Esophagus (tissue), 2 donors: ENCODE measurements around the gene SIRT5. TPM values are rescaled to one million over a fixed set of nuclear protein-coding genes. Genes with fewer than 3 reads are reported as not detected.
A peak's percentile ranks its signal among the peaks of the same experiment; 100 is the strongest.

Experiments used
- H3K27ac ChIP-seq, 2 donors: one replicate each; pipeline ENCODE4 v1.5.1; 2013; ENCODE audit warnings: low read depth in 2 of 2, mild to moderate bottlenecking in 2 of 2, inconsistent platforms in 1 of 2, low read length in 1 of 2, moderate library complexity in 1 of 2
- H3K27me3 ChIP-seq, 2 donors: one replicate each; pipeline ENCODE4 v1.6.1; 2013; ENCODE audit warnings: low read length in 2 of 2, control low read depth in 1 of 2, mild to moderate bottlenecking in 1 of 2; ENCODE audit not compliant: insufficient read depth in 2 of 2, control insufficient read depth in 1 of 2
- H3K36me3 ChIP-seq, 2 donors: one replicate each; pipeline ENCODE4 v1.6.1; 2013; ENCODE audit warnings: low read length in 1 of 2; ENCODE audit not compliant: control insufficient read depth in 2 of 2, insufficient read depth in 2 of 2
- H3K4me1 ChIP-seq, 2 donors: one replicate each; pipeline ENCODE4 v1.6.1; 2013; ENCODE audit warnings: low read length in 1 of 2; ENCODE audit not compliant: control insufficient read depth in 2 of 2, insufficient read depth in 2 of 2
- H3K4me3 ChIP-seq, 2 donors: one replicate each; pipeline ENCODE4 v1.5.1; 2013; ENCODE audit warnings: low read length in 2 of 2, mild to moderate bottlenecking in 2 of 2, low read depth in 1 of 2, moderate library complexity in 1 of 2
- H3K9me3 ChIP-seq, 2 donors: one replicate each; pipeline ENCODE4 v1.6.1; 2013; ENCODE audit warnings: mild to moderate bottlenecking in 2 of 2, low read depth in 1 of 2, low read length in 1 of 2, moderate library complexity in 1 of 2; ENCODE audit not compliant: control insufficient read depth in 2 of 2, insufficient read depth in 1 of 2
- WGBS, 2 donors: extraction: QIAGEN DNeasy Blood & Tissue Kit; methylation state at CpG; one replicate each; pipeline ENCODE4 v1.1.7; 2013; 5-methylcytosine and 5-hydroxymethylcytosine counted together
- polyA plus RNA-seq, 2 donors: library from polyadenylated mRNA; stranded (reverse); fragments of 200-250 nt; gene quantifications; one replicate each; pipeline ENCODE4 v1.2.3, GENCODE V29; 2013
- donor health status: healthy with polysubstance abuse.
- donor health status: Bipolar disorder and iron deficiency.

SIRT5 gene
- polyA plus RNA-seq, 2 donors = 3.6 to 5.5 TPM

DNA sequence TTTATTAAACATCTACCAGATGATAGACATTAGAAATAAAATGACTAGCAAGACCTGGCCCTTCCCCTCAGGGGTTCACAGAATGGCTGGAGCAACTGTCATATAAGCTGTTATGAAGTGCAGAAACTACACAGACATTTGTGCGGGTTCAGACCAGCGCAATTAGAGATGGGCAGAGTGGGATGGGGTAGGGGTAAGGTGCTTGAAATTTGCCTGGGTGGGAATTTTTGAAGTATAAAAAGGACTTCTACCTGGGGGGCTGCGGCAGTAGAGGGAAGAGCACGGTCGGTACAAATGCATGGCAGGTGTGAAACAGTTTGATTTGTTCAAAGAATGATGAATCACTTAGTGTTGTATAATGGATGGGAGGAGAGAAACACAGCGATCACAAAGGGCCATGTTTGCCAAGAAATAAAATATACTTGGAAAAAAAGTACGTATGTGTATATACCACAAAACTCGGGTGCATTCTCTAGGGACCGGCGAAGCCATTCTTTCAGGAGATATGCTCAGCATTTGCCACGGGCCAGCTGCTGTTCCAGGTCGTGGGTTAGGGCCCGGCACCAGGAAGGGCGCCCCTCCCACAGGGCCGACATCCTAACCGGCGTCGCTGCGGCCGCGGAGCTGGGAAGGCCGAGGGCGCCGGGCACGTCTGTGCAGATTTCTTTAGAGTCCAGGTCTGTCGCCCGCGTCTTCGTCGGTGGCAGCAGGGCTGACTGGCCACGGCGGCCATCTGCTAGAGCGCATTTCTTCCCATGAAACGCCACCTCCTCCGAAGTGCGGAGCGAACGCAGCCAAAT is 39.9 kb downstream of the SIRT5 start:
- H3K4me1 ChIP-seq = no peaks in the 10 kb centered on the region
- no peaks in the 10 kb centered on the region for H3K27me3 ChIP-seq
- peak overlapping the region; percentile 81 to 96 for H3K4me3 ChIP-seq
- peaks cover 0 to 5% of the 10 kb centered on the region in 2 donors for H3K36me3 ChIP-seq
- H3K9me3 ChIP-seq = no peaks in the 10 kb centered on the region
- peak overlapping the region; percentile 91 to 92 for H3K27ac ChIP-seq
- 4% methylated on average over 38 of the region's 38 CpGs for WGBS, 2 donors

DNA sequence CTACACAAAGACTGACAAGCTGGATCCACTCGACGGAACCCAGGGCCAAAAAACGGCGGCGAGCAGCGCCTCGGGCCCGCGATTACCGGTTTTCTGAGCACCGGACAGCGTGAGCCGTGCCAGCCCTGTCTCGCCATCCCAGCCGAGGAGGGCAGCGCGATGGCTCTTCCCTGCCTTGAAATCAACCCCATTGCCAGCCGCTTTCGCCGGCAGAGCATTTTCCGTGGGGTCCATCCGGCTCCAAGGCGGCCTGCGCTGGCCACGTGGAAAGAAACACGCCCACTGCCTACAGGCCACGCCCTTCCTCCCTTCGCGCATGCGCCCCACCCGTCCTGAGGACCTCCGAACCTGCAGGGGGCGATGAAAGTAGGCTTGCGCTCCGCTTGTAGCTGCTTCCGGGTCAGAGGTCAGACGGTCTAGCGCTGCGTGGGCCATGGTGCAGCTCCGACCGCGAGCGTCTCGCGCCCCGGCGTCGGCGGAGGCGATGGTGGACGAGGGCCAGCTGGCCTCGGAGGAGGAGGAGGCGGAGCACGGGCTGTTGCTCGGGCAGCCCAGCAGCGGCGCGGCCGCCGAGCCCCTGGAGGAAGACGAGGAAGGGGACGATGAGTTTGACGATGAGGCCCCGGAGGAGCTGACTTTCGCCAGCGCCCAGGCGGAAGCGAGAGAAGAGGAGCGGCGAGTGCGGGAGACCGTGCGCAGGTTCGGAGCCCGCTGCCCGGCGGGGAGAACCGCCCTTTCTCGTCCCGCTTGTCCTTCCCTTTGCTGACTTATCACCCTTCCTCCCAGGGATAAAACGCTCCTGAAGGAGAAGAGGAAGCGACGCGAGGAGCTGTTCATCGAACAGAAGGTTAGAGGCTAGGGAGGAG is 40.8 kb downstream of the SIRT5 start, which contains the start of gene NOL7:
Gene NOL7, plus strand, starts transcription at position 410 of the 866 bp plus-strand sequence. Its CDS starts 24 bp downstream, at position 434.
- Histone ChIP-seq H3K4me3 (peak within 1 kb of the TSS; percentile 81 to 96), H3K27me3 (no peaks in the 10 kb centered on the region), H3K9me3 (no peaks in the 10 kb centered on the region), H3K27ac (peak within 1 kb of the TSS; percentile 94), H3K36me3 (peaks cover 0 to 5% of the 10 kb centered on the region in 2 donors), H3K4me1 (no peaks in the 10 kb centered on the region)
- 0% methylated on average over 84 to 85 of the region's 85 CpGs for WGBS, 2 donors

DNA sequence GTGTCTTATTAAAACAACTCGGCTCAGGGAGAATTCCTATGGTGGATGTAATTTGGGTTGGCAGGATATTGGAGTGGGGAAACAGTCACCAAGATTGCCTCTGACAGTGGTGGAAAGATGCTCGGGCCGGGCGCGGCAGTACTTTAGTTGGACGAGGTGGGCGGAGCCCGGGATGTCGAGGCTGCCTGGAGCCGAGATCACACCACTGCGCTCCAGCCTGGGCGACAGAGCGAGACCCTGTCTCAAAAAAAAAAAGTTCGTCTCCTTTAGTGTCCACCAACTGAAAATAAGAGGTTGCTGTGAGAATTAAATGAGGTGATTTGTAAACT is 41.4 kb downstream of the SIRT5 start:
- H3K4me3 ChIP-seq = peak overlapping the region; percentile 81 to 96
- H3K9me3 ChIP-seq = no peaks in the 10 kb centered on the region
- H3K36me3 ChIP-seq = peaks cover 0 to 5% of the 10 kb centered on the region in 2 donors
- no peaks in the 10 kb centered on the region for H3K27me3 ChIP-seq
- H3K27ac ChIP-seq = peak overlapping the region; percentile 94
- H3K4me1 ChIP-seq = no peaks in the 10 kb centered on the region
- WGBS, 2 donors = 0% methylated on average over 14 of the region's 14 CpGs

DNA sequence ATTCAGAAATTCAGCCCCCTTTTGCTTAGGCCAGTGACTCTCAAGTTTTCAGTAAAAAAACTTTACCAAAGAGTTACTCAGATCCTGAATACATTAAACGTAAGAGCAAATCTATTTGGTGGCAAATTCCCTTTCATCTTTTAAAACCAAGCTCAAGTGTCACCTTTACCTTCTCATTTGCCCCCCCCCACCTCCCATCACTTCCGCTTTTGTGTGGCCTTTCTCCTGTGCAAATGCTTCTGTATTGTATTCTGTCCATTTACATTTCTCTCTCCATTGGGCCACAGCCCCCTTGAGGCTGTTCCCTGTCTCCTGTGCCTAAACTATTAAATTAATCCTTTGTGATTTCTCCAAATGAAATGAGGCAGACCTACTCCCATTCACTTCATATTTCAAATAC is 42.7 kb downstream of the SIRT5 start:
- Histone ChIP-seq H3K9me3 (no peaks in the 10 kb centered on the region), H3K4me1 (no peaks in the 10 kb centered on the region), H3K4me3 (no peak overlapping the region), H3K27ac (no peak overlapping the region), H3K27me3 (no peaks in the 10 kb centered on the region), H3K36me3 (peaks cover 0 to 7% of the 10 kb centered on the region in 2 donors)
- 74 to 80% methylated on average over 2 of the region's 2 CpGs for WGBS, 2 donors

DNA sequence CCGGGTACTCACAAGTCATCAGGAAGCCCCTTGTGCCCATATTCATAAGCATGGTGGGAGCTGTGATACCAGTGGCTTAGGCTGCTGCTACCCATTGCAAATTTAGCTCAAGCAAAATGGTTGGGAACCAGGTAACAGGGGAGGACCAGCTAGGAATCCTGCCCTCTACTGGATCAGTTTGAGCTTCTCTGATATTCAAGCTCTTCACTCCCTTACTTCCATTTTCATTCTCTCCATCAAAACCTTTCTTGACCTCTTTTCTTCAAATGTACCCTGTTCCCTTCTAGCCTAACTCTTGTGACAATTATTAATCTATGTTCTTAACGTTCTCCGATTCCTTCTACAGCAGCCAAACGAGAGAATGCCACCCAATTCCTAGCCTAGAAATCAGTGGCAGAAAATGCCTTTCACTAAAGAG is 50.5 kb downstream of the SIRT5 start:
- 64 to 65% methylated on average over 4 of the region's 4 CpGs for WGBS, 2 donors
- no peaks in the 10 kb centered on the region for H3K9me3 ChIP-seq
- H3K36me3 ChIP-seq = peaks cover 8 to 15% of the 10 kb centered on the region in 2 donors
- no peaks in the 10 kb centered on the region for H3K4me1 ChIP-seq
- no peak overlapping the region for H3K27ac ChIP-seq
- H3K27me3 ChIP-seq = no peaks in the 10 kb centered on the region
- H3K4me3 ChIP-seq = no peak overlapping the region

DNA sequence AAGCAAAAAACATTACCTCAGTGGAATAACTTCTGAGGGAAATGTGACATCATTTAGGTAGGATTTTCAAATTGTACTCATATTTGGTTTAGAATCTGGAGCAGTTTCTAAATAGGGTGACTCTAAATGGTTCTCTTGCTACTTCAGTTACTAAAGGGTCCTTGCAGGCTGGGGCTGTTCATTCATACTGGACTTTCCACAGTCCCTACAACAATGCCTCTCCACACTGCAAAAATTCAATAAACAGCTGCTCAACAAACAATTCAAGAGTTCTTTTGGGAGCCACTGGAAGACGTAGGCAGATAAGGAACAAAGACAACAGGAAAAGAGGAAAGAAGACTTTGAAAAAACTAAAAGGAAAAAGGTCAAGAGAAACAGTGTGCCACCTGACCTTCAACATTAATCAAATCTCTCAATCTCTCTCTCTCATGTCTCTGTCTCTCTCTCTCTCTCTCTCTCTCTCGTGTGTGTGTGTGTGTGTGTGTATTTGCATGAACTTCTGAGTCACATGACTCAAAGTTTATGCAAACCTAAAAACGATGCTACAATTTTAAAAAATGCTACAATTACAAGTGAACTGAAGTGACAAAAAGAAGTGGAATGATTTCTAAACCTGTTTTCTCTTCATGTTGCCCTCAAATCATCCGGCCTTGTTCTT is 55.2 kb downstream of the SIRT5 start:
- H3K4me1 ChIP-seq = no peaks in the 10 kb centered on the region
- no peak overlapping the region for H3K4me3 ChIP-seq
- no peaks in the 10 kb centered on the region for H3K27me3 ChIP-seq
- H3K9me3 ChIP-seq = no peaks in the 10 kb centered on the region
- H3K27ac ChIP-seq = no peak overlapping the region
- 56 to 64% methylated on average over 4 of the region's 4 CpGs for WGBS, 2 donors
- peaks cover 5 to 8% of the 10 kb centered on the region in 2 donors for H3K36me3 ChIP-seq

DNA sequence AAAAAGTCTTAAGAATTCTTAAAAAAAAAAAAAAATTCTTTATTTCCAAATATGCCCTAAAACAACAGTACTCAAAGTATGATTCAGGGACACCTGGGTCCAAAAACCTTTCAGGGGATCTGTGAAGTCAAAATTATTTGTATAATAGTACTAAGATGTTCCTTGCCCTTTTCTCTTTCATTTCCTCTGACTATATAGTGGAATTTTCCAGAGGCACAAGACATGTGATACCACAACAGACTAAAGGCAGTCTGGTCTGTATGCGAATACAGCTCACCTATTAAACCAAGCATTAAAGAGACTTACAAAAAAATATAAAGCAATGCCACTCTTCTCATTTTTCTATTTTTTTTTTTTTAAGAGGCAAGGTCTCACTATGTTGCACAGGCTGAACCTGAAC is 56.1 kb downstream of the SIRT5 start:
- Histone ChIP-seq H3K36me3 (peaks cover 0 to 1% of the 10 kb centered on the region in 2 donors), H3K4me3 (no peak overlapping the region), H3K27ac (no peak overlapping the region), H3K27me3 (no peaks in the 10 kb centered on the region), H3K9me3 (no peaks in the 10 kb centered on the region), H3K4me1 (no peaks in the 10 kb centered on the region)
- WGBS, 2 donors = 82 to 96% methylated on average over 1 of the region's 1 CpG

DNA sequence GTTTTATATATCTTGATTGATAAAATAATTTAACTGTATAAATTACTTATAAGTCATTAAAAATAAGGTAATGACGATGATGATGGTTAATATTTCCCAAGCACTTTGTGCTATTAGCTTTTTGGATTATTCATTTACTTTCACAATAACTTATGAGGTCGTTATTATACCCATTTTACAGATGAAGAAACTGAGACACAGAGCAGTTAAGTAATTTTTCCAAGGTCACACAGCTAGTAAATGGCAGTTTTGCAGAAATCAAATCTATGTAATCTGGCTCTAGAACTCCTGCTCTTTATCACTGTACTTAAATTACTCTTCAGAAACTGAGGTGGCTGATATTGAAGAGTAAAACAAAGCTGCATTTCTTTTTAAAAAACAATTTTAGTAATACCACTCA is 58.9 kb downstream of the SIRT5 start:
- Histone ChIP-seq H3K27ac (no peak overlapping the region), H3K9me3 (no peaks in the 10 kb centered on the region), H3K4me3 (no peak overlapping the region), H3K27me3 (no peaks in the 10 kb centered on the region), H3K36me3 (no peaks in the 10 kb centered on the region), H3K4me1 (no peaks in the 10 kb centered on the region)
- 95 to 96% methylated on average over 2 of the region's 2 CpGs for WGBS, 2 donors

DNA sequence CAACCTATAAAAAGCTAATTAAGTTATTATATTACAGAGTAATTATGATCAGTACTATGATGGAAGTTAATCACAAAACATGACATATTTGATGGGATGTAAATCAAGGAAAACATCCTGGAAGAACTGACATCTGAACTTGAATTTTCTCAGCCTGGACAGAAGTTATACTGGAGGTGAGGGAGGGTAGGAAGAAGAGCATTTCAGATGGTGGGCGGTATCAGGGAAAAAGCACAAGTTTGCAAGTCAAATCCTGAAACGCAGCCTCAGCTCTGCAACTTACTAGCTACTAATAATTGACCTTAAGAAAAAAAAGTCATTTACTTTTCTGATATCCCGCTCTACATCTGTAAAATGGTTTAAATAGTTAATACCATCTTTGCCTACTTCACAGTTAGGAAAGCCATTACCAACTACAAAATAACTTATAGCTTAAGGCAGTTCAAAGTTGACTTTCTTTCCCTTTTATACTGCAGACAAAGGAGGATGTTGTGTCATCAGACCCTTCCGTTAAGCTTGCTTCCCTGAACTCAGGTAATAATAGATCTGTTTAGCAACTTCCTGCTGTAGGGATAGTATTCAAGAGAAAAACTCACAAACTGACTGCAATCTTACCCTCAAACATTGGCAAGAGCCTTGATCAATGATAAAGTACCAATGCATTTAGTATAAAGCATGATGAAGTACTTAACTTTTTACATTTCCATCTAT is 61.7 kb downstream of the SIRT5 start:
- no peaks in the 10 kb centered on the region for H3K4me1 ChIP-seq
- H3K9me3 ChIP-seq = no peaks in the 10 kb centered on the region
- 75 to 78% methylated on average over 4 of the region's 4 CpGs for WGBS, 2 donors
- no peak overlapping the region for H3K27ac ChIP-seq
- H3K27me3 ChIP-seq = no peaks in the 10 kb centered on the region
- no peak overlapping the region for H3K4me3 ChIP-seq
- peaks cover 0 to 4% of the 10 kb centered on the region in 2 donors for H3K36me3 ChIP-seq
